ENCODE data around the gene PRKCB. TPM values are rescaled to one million over a fixed set of nuclear protein-coding genes. Genes with fewer than 3 reads are reported as not detected.

Gene PRKCB
- polyA plus RNA-seq, 1 donor from 2014 or later: 27.6 TPM

DNA sequence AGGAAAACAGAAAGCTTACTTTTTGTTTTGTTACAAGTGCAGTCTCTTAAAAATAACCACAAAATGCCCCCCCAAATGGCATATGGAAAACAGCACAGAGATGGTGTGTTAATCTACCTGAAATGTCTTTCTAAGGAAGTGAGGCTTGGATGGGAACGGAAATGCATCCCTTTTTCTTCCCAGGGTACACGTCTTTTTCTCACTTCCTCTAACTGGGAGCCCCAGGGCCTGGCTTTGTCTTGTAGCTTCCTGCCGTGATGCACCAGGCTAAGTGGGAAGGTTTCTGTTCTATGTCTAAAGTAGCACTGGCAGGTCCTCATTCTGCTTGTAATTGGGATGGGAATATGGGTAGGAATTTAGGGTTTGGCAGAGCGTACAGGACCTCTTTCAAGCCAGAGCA is 367.9 kb downstream of the PRKCB start:
- H3K9ac ChIP-seq (ENCODE audit: low read length): no peak overlapping the region
- no peak overlapping the region for H3K27ac ChIP-seq (ENCODE audit: low read length)
- H3F3A ChIP-seq (ENCODE audit: insufficient read depth, low read length, poor library complexity, severe bottlenecking): no peaks in the 10 kb centered on the region
- no peaks in the 10 kb centered on the region for H3K9me3 ChIP-seq (ENCODE audit: low read length)
- H3K9me2 ChIP-seq (ENCODE audit: insufficient read depth, low read length): no peaks in the 10 kb centered on the region
- H4K20me1 ChIP-seq (ENCODE audit: insufficient read depth): no peaks in the 10 kb centered on the region
- no peaks in the 10 kb centered on the region for H3K79me2 ChIP-seq (replicated peaks; ENCODE audit: insufficient read depth, low read length)
- no peak overlapping the region for H3K4me3 ChIP-seq (ENCODE audit: low read length)
- H3K36me3 ChIP-seq (ENCODE audit: insufficient read depth, low read length): no peaks in the 10 kb centered on the region
- H3K4me2 ChIP-seq (ENCODE audit: low read length): no peak overlapping the region
- H3K27me3 ChIP-seq (ENCODE audit: insufficient read depth, low read depth, low read length): no peaks in the 10 kb centered on the region
- TF ChIP-seq SMC3 (conservative IDR thresholded peaks at IDR 0.05; ENCODE audit: poor library complexity) (no peak), TAF1 (IDR thresholded peaks at IDR 0.05; ENCODE audit: low read depth) (no peak), MXI1 (conservative IDR thresholded peaks at IDR 0.05; ENCODE audit: poor library complexity, severe bottlenecking) (no peak), EZH2 (IDR thresholded peaks at IDR 0.05; ENCODE audit: borderline replicate concordance, insufficient read depth, low read length, poor library complexity, severe bottlenecking) (no peak), EP300 (conservative IDR thresholded peaks at IDR 0.05; ENCODE audit: poor library complexity, severe bottlenecking) (no peak), RAD21 (conservative IDR thresholded peaks at IDR 0.05) (no peak), POLR2AphosphoS5 (IDR thresholded peaks at IDR 0.05) (no peak)
- TF ChIP-seq, protein P1, sequence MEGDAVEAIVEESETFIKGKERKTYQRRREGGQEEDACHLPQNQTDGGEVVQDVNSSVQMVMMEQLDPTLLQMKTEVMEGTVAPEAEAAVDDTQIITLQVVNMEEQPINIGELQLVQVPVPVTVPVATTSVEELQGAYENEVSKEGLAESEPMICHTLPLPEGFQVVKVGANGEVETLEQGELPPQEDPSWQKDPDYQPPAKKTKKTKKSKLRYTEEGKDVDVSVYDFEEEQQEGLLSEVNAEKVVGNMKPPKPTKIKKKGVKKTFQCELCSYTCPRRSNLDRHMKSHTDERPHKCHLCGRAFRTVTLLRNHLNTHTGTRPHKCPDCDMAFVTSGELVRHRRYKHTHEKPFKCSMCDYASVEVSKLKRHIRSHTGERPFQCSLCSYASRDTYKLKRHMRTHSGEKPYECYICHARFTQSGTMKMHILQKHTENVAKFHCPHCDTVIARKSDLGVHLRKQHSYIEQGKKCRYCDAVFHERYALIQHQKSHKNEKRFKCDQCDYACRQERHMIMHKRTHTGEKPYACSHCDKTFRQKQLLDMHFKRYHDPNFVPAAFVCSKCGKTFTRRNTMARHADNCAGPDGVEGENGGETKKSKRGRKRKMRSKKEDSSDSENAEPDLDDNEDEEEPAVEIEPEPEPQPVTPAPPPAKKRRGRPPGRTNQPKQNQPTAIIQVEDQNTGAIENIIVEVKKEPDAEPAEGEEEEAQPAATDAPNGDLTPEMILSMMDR (IDR thresholded peaks at IDR 0.05; ENCODE audit: poor library complexity, severe bottlenecking): no peak
- TF ChIP-seq, protein P2, sequence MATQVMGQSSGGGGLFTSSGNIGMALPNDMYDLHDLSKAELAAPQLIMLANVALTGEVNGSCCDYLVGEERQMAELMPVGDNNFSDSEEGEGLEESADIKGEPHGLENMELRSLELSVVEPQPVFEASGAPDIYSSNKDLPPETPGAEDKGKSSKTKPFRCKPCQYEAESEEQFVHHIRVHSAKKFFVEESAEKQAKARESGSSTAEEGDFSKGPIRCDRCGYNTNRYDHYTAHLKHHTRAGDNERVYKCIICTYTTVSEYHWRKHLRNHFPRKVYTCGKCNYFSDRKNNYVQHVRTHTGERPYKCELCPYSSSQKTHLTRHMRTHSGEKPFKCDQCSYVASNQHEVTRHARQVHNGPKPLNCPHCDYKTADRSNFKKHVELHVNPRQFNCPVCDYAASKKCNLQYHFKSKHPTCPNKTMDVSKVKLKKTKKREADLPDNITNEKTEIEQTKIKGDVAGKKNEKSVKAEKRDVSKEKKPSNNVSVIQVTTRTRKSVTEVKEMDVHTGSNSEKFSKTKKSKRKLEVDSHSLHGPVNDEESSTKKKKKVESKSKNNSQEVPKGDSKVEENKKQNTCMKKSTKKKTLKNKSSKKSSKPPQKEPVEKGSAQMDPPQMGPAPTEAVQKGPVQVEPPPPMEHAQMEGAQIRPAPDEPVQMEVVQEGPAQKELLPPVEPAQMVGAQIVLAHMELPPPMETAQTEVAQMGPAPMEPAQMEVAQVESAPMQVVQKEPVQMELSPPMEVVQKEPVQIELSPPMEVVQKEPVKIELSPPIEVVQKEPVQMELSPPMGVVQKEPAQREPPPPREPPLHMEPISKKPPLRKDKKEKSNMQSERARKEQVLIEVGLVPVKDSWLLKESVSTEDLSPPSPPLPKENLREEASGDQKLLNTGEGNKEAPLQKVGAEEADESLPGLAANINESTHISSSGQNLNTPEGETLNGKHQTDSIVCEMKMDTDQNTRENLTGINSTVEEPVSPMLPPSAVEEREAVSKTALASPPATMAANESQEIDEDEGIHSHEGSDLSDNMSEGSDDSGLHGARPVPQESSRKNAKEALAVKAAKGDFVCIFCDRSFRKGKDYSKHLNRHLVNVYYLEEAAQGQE (IDR thresholded peaks at IDR 0.05; ENCODE audit: borderline replicate concordance): no peak
- H2AFZ ChIP-seq (ENCODE audit: low read depth, low read length): no peak overlapping the region

DNA sequence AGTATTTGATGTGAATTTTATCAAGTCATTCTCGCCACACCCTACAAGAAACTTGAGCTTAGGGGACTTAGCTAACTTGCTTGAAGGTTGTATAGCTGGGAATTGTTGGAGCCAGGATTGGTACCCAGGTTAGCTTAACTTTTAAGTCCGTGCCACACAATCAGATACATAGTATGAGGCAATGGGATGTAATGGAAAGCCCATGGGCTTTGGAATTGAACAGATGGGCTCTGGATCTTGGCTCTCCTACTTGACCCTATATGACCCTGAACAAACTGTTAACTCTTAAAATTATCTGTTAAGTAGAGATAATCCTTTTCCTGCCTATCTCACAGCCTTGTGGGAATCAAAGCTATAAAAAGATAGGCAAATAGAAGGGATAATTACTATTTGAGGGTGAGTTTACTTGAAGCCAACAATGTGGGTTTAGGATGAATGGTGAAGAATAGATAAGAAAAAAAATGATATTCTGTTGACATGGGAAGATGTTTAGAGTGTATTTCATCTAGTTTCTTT is 368.4 kb downstream of the PRKCB start:
- no peak overlapping the region for H3K9ac ChIP-seq (ENCODE audit: low read length)
- H3F3A ChIP-seq (ENCODE audit: insufficient read depth, low read length, poor library complexity, severe bottlenecking): no peaks in the 10 kb centered on the region
- no peak overlapping the region for H3K4me3 ChIP-seq (ENCODE audit: low read length)
- no peak overlapping the region for H3K27ac ChIP-seq (ENCODE audit: low read length)
- H3K36me3 ChIP-seq (ENCODE audit: insufficient read depth, low read length): no peaks in the 10 kb centered on the region
- H4K20me1 ChIP-seq (ENCODE audit: insufficient read depth): no peaks in the 10 kb centered on the region
- no peak overlapping the region for H3K4me2 ChIP-seq (ENCODE audit: low read length)
- no peaks in the 10 kb centered on the region for H3K79me2 ChIP-seq (replicated peaks; ENCODE audit: insufficient read depth, low read length)
- no peaks in the 10 kb centered on the region for H3K27me3 ChIP-seq (ENCODE audit: insufficient read depth, low read depth, low read length)
- H2AFZ ChIP-seq (ENCODE audit: low read depth, low read length): no peak overlapping the region
- H3K9me2 ChIP-seq (ENCODE audit: insufficient read depth, low read length): no peaks in the 10 kb centered on the region
- H3K9me3 ChIP-seq (ENCODE audit: low read length): no peaks in the 10 kb centered on the region
- TF ChIP-seq SMC3 (conservative IDR thresholded peaks at IDR 0.05; ENCODE audit: poor library complexity): no peak
- TF ChIP-seq MXI1 (conservative IDR thresholded peaks at IDR 0.05; ENCODE audit: poor library complexity, severe bottlenecking): no peak
- TF ChIP-seq, protein P1 (IDR thresholded peaks at IDR 0.05; ENCODE audit: poor library complexity, severe bottlenecking): no peak
- TF ChIP-seq EZH2 (IDR thresholded peaks at IDR 0.05; ENCODE audit: borderline replicate concordance, insufficient read depth, low read length, poor library complexity, severe bottlenecking): no peak
- no peak for TF ChIP-seq RAD21 (conservative IDR thresholded peaks at IDR 0.05)
- no peak for TF ChIP-seq EP300 (conservative IDR thresholded peaks at IDR 0.05; ENCODE audit: poor library complexity, severe bottlenecking)
- TF ChIP-seq POLR2AphosphoS5 (IDR thresholded peaks at IDR 0.05): no peak
- TF ChIP-seq, protein P2 (IDR thresholded peaks at IDR 0.05; ENCODE audit: borderline replicate concordance): no peak
- TF ChIP-seq TAF1 (IDR thresholded peaks at IDR 0.05; ENCODE audit: low read depth): no peak

All from neural cell (in vitro differentiated cells).